GM12801 (cell line): Measurements from ENCODE around the gene NCOA6.

Experiments
- CTCF ChIP-seq: IDR thresholded peaks from one replicate; pipeline ENCODE4 v1.5.1; 2011; ENCODE audit warnings: control low read depth; ENCODE audit not compliant: insufficient read length; ENCODE audit errors: extremely low read depth

The NCOA6 gene

GRCh38 chr20:34683667-34684066, 141.8 kb downstream of the NCOA6 start:
- no peak for TF ChIP-seq CTCF

GRCh38 chr20:34680586-34681175, 144.8 kb downstream of the NCOA6 start:
- no peak for TF ChIP-seq CTCF

- no peak for TF ChIP-seq CTCF
Observed at GRCh38 chr20:34676642-34677373, 148.6 kb downstream of the NCOA6 start, which contains the start of gene PIGU. Gene PIGU, minus strand, starts transcription at chr20:34677092. Its CDS starts 7 bp downstream, at chr20:34677085.

GRCh38 chr20:34675993-34676641, 149.3 kb downstream of the NCOA6 start:
- TF ChIP-seq CTCF = no peak

GRCh38 chr20:34675561-34675960, 149.9 kb downstream of the NCOA6 start:
- TF ChIP-seq CTCF = no peak

GRCh38 chr20:34673412-34673811, 152.0 kb downstream of the NCOA6 start:
- TF ChIP-seq CTCF = no peak

GRCh38 chr20:34669094-34669493, 156.4 kb downstream of the NCOA6 start:
- no peak for TF ChIP-seq CTCF
